Stimulated activated CD4-positive, alpha-beta T cell treated with anti-CD3 and anti-CD28 coated beads, Interleukin-4, amount 100 ng/mL, for 4 hours (primary cell): ENCODE data around the gene LZTS3.
A peak's percentile ranks its signal among the peaks of the same experiment; 100 is the strongest.
"Not testable (repeated sequence)": the region's sequence is repeated elsewhere in the genome, so short reads cannot be mapped to it uniquely, and the experiment has no call there.

Experiments used
- DNase-seq, 2 experiments: peaks; one replicate each; pipeline ENCODE4 v3.0.0-alpha.2; 2020

Gene LZTS3

GRCh38 chr20:3172933-3173609 is at the start of gene LZTS3:
TSS of gene LZTS3 (minus strand) at chr20:3173549. CDS start at chr20:3167163, 6,386 bp downstream.
- peak; percentile 72 to 87 for DNase-seq

- no peak for DNase-seq
Measured at GRCh38 chr20:3221398-3222226, 48.3 kb upstream of the LZTS3 start.

DNA sequence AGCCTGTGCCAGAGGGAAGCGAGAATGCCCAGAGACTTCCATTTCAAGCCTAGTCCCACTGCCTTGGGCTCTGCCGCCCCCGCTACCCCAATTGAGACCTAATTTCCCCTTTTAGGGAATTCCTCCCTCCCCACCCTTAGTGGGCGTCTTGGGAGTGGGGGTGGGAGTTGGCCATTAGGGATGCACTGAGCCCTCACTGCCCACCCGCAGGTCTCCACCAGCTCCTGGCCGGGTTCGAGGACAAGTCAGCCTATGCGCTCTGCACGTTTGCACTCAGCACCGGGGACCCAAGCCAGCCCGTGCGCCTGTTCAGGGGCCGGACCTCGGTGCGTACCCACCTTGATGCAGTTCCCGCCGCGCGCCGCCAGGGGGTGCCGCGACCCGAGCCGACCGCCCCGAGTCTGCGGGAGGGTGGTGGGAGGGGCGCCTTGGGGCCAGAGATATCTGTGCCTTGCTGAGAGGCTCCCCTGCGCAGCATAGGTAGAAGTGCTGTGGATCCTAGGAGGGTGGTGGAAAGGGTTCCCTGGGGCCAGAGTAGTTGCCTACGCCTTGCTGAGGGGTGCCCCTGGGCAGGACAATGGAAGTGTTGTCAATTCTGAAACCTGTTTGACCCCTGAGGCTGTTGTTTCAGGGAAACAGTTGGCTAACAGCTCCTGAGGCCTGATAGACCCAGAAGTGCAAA is 45.1 kb upstream of the LZTS3 start:
- DNase-seq: peak; percentile 58 to 77

GRCh38 chr20:3215359-3215917 is 42.1 kb upstream of the LZTS3 start:
- DNase-seq: not testable (repeated sequence)

- no peak for DNase-seq
Measured at GRCh38 chr20:3213226-3213625, 39.9 kb upstream of the LZTS3 start.

- no peak for DNase-seq
Measured at GRCh38 chr20:3210346-3210745, 37.0 kb upstream of the LZTS3 start.

- no peak for DNase-seq
Measured at GRCh38 chr20:3209946-3210317, 36.6 kb upstream of the LZTS3 start.

DNA sequence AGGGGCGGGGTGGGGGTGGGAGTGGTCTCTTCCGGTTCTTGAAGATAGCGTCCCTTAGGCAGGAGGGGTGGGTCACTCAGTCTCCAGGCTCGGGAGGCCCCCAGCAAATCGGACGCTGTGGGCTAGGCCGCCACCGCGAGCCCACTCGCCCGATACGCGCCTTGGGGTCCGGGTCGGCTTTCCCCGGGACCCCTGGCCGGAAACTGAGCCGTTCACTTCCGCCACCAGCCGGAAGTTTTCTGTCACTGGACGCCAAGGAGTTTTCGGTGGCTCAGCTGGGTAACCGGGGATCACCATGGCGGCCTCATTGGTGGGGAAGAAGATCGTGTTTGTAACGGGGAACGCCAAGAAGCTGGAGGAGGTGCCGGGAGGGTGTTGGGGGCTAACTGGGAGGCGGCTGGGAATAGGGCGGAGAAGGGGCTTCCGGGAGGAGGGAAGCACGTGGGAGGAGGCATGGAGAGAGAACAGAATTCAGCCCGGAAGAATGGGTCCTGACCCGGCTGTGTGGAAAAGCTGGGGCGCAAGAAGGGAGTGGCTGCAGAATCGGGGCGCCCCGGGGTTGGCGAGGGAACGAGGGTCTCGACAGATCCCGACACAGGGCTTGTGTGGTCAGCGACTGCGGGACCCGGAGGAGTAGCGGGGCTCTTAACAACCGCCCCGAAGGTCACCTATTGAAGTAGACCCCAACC is 36.1 kb upstream of the LZTS3 start, which contains the start of gene ITPA:
TSS of gene ITPA (plus strand) at position 242 of the 689 bp plus-strand sequence. CDS start at position 296, 54 bp downstream.
- DNase-seq: peak; percentile 47 to 59

DNA sequence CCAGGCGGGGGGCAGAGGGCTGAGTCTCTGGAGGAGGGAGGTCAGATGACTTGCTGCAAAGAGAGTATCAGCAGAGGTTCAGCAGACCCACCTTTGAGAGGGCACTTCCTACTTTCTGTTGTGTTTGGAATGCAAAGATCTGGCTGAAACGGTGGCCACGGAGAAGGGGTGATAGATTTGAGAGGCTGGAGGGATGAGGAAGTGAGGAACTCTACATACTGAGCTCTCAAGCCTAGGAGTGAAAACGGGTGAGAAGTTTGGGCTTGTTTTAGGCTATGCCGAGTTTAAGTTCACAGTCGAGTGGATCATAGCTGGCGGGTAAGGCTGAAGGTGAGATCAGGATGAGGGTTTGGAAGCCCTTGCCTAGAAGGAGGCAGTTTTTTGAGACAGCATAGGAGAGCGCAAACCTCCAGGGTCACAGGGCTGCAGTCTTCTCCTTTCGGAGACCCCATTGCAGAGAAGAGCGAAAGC is 35.5 kb upstream of the LZTS3 start:
- DNase-seq: peak in 1 of 2 experiments; percentile 15

DNA sequence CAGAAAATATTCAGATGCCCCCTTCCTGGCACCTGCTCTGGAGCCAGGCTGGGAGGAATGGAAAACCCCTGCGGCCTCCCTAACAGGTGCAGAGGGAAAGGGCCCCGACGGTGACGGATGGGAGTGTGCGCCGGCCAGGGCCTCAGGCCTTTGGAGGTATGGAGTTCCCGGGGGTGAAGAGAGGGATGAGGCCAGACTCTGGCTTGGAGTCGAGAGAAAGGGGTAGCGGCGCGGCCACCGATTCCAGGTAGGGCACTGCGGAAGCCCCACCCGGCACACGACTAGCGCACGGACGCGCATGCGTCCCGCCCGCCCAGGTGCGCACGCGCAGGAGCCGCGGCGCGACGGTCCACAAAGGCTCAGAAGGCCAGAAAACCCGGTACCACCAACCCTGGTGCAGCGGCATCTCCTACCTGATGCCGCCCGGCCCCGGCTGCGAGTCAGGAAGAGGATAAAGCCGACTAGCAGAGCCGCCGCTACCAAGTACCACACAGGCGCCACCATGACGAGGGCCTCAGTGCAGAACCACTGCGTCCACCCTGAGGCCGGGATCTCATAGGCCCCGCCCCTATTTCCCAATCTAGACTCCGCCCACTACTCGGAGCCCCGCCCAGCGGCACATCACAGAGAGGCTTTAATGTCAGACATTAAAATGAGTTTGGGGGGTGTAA is 30.9 kb upstream of the LZTS3 start, which contains the start of gene DDRGK1:
TSS of gene DDRGK1 (minus strand) at position 559 of the 671 bp plus-strand sequence. CDS start at position 504, 55 bp downstream.
- DNase-seq: peak; percentile 88 to 90

- DNase-seq: peak; percentile 4 to 20
Measured at GRCh38 chr20:3203315-3204123, 30.2 kb upstream of the LZTS3 start.

- DNase-seq: no peak
Measured at GRCh38 chr20:3202965-3203314, 29.6 kb upstream of the LZTS3 start.

- DNase-seq: no peak
Measured at GRCh38 chr20:3199976-3200755, 26.8 kb upstream of the LZTS3 start.

- DNase-seq: no peak
Measured at GRCh38 chr20:3199206-3199605, 25.9 kb upstream of the LZTS3 start.

GRCh38 chr20:3195590-3196237 is 22.4 kb upstream of the LZTS3 start:
- no peak for DNase-seq

DNA sequence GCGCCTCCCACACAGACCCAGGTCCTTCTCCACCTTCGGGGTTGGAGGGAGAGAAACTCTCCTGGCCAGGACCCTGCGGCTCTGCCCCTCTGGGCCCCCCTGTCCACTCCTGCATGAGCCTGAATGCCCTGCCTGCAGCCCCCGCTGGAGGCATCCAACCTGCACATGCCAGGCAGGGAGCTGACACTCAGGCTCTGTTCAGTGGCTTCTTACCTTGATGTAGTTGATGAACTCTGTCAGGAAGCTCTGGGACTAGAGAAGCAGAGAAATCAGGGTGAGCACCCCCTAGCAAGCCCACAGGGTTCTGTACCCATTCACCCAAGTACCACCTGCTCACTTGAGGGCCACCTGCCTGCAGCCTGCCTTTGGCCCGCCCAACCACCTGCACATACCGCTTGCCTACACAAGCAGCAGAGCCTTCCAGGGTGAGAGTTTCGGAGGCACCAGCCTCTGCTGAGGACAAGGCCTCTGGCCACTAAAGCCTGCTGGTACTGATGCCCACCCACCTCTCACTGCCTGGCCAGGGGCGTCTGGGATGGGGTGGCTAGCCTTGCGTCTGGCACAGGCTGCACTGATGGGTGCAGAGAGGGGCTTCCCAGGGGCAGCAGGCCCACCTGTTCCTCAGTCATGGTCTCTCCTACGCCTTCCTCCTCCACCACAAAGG is 21.4 kb upstream of the LZTS3 start:
- no peak for DNase-seq

DNA sequence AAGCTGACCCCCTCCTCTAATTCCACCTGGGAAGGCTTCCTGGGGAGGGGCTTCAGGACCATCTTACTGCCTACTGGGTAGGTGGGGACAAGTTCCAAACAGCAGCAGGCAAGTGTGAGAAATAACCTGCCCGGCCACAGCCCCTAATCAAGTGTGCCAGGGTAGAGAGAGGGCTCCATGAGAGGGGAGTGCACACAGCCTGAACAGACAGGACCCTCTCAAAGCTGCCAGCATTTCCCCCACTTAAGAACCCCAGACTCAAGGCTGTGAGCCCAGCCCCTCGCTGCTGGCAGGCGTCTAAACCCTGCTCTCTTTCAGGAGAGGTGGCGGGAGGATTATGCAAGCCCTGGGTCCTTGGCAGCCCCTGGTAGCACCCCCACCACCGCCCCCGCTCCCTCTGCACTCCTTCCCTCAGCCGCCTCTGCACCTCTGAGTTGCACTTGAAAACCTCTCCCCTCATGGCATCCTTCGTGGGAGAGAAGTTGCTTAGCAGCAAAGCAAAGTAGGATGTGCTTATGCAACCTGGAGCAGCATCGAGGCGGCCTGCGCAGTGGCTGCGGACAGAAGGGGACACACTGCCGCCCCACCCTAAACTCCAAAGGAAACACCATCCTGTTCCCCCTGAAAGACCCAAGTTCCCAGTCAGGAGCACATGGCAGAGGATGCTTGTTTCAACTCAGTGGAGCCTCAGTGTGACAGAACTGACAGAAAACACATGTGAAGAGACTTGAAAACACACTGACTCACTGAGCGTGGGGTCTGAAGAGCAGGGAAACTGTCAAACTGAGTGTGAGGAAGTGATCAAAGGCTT is 20.7 kb upstream of the LZTS3 start:
- DNase-seq: peak in 1 of 2 experiments; percentile 19
